Inflammatory macrophage (primary cell): ENCODE data around the gene PLK1.
"Not testable (repeated sequence)": the region's sequence is repeated elsewhere in the genome, so short reads cannot be mapped to it uniquely, and the experiment has no call there.

Experiments used
- DNase-seq, 2 donors: peaks; one replicate each; pipeline ENCODE4 v3.0.0-alpha.2; 2020 to 2022

Gene PLK1

GRCh38 chr16:23710504-23710903 lies 31.8 kb downstream of the PLK1 start:
- no peak for DNase-seq

GRCh38 chr16:23711785-23712184 lies 33.1 kb downstream of the PLK1 start:
- no peak for DNase-seq

- no peak for DNase-seq
These were observed 34.3 kb downstream of the PLK1 start, which contains the start of gene ERN2 for GRCh38 chr16:23712976-23713375. ERN2 (minus strand) TSS chr16:23713222; CDS start chr16:23713187, 35 bp downstream.

- no peak for DNase-seq
These were observed 37.8 kb downstream of the PLK1 start for GRCh38 chr16:23716484-23716883.

GRCh38 chr16:23722613-23723240 lies 44.0 kb downstream of the PLK1 start:
- not testable (repeated sequence) for DNase-seq

GRCh38 chr16:23724096-23724784 lies 45.6 kb downstream of the PLK1 start:
- DNase-seq = no peak

GRCh38 chr16:23724785-23725131 lies 46.1 kb downstream of the PLK1 start:
- DNase-seq = no peak

- DNase-seq = no peak
These were observed 48.0 kb downstream of the PLK1 start for GRCh38 chr16:23726710-23727109.

- DNase-seq = no peak
These were observed 49.4 kb downstream of the PLK1 start for GRCh38 chr16:23728112-23728477.

- DNase-seq = peak; percentile 6 to 14
These were observed 51.1 kb downstream of the PLK1 start for GRCh38 chr16:23729503-23730424.

- no peak for DNase-seq
These were observed 55.6 kb downstream of the PLK1 start for GRCh38 chr16:23734176-23734893.

- not testable (repeated sequence) for DNase-seq
These were observed 58.8 kb downstream of the PLK1 start for GRCh38 chr16:23737423-23738028.

GRCh38 chr16:23739516-23739915 lies 60.8 kb downstream of the PLK1 start:
- no peak for DNase-seq
